H1 (cell line): ENCODE measurements around the gene SLC9A7. TPM values are rescaled to one million over a fixed set of nuclear protein-coding genes. Genes with fewer than 3 reads are reported as not detected.

Source experiments
- CTCF ChIA-PET: fragments of 300-600 bp; sonication (Branson Sonifier 250); formaldehyde crosslinking; loops from one replicate; lab custom pipeline; 2021; ENCODE audit not compliant: partially characterized antibody; lab: Charles Lee
- POLR2A ChIA-PET: fragments of 300-600 bp; sonication (Branson Sonifier 250); formaldehyde crosslinking; loops from one replicate; lab custom pipeline; 2021; ENCODE audit warnings: inconsistent platforms; ENCODE audit not compliant: partially characterized antibody; lab: Charles Lee
- DNase-seq, 2 experiments: peaks; one replicate each; pipeline versions ENCODE4 v3.0.0 to v3.0.0-alpha.2; 2010 to 2022; ENCODE audit warnings: low spot score in 2 of 2, low read depth in 1 of 2, mixed read lengths in 1 of 2
- FAIRE-seq: peaks from 2 replicates; lab custom pipeline; 2011; peaks lifted over from hg19 to GRCh38; lab: Jason Lieb, UNC
- H2AFZ ChIP-seq: 2 replicates; pipeline ENCODE4 v1.8.1; 2012; ENCODE audit warnings: low read length, inconsistent platforms
- H2AK5ac ChIP-seq: 2 replicates; pipeline ENCODE4 v1.6.1; 2013; ENCODE audit warnings: low read depth, low read length
- H2BK120ac ChIP-seq: replicated peaks from 2 replicates; pipeline ENCODE3; 2013; ENCODE audit warnings: low read depth, low read length, inconsistent platforms
- H2BK12ac ChIP-seq: 2 replicates; pipeline ENCODE4 v1.6.1; 2013; ENCODE audit warnings: low read depth, low read length
- H2BK15ac ChIP-seq: 2 replicates; pipeline ENCODE4 v1.6.1; 2013; ENCODE audit warnings: low read length
- H2BK20ac ChIP-seq: 2 replicates; pipeline ENCODE4 v1.6.1; 2013; ENCODE audit warnings: low read length
- H2BK5ac ChIP-seq: 2 replicates; pipeline ENCODE4 v1.6.1; 2013; ENCODE audit warnings: low read depth, low read length
- H3K14ac ChIP-seq: 2 replicates; pipeline ENCODE4 v1.6.1; 2013; ENCODE audit warnings: inconsistent platforms; ENCODE audit not compliant: insufficient read length
- H3K18ac ChIP-seq: 2 replicates; pipeline ENCODE4 v1.6.1; 2013; ENCODE audit warnings: low read length; ENCODE audit errors: extremely low read depth
- H3K23ac ChIP-seq: 2 replicates; pipeline ENCODE4 v1.6.1; 2013; ENCODE audit warnings: inconsistent platforms; ENCODE audit not compliant: insufficient read length
- H3K23me2 ChIP-seq: 2 replicates; pipeline ENCODE4 v1.6.1; 2013; ENCODE audit warnings: low read depth, low read length
- H3K27ac ChIP-seq: 2 replicates; pipeline ENCODE4 v1.6.1; 2011; ENCODE audit warnings: low read depth, low read length, inconsistent platforms
- H3K27me3 ChIP-seq, 4 experiments: replicated peaks in 1 of 4; 1 replicate in 1 of 4; 2 replicates in 3 of 4; pipeline versions ENCODE4 v1.6.1 to v1.8.1; 2011 to 2013; ENCODE audit warnings: low read length in 3 of 4, mild to moderate bottlenecking in 3 of 4, inconsistent platforms in 2 of 4, mixed read lengths in 2 of 4, moderate library complexity in 1 of 4; ENCODE audit not compliant: control insufficient read depth in 3 of 4, insufficient read depth in 3 of 4; ENCODE audit errors: extremely low read depth in 1 of 4
- H3K36me3 ChIP-seq, 4 experiments: 2 replicates each; pipeline versions ENCODE4 v1.6.1 to v1.8.1; 2011 to 2013; ENCODE audit warnings: mild to moderate bottlenecking in 4 of 4, low read length in 3 of 4, moderate library complexity in 2 of 4, control low read depth in 1 of 4, inconsistent platforms in 1 of 4; ENCODE audit not compliant: insufficient read depth in 4 of 4, control insufficient read depth in 2 of 4
- H3K4ac ChIP-seq: replicated peaks from 2 replicates; pipeline ENCODE3; 2013; ENCODE audit warnings: low read length, low read depth, mixed read lengths, inconsistent platforms; ENCODE audit not compliant: insufficient read length
- H3K4me1 ChIP-seq, 4 experiments: replicated peaks in 1 of 4; 1 replicate in 1 of 4; 2 replicates in 3 of 4; pipeline versions ENCODE4 v1.6.1 to v1.8.1; 2011 to 2013; ENCODE audit warnings: low read length in 3 of 4, inconsistent platforms in 2 of 4, mixed read lengths in 1 of 4; ENCODE audit not compliant: insufficient read depth in 4 of 4, control insufficient read depth in 3 of 4
- H3K4me2 ChIP-seq, 2 experiments: 2 replicates each; pipeline versions ENCODE4 v1.6.1 to v1.8.1; 2011 to 2013; ENCODE audit warnings: low read depth in 2 of 2, low read length in 2 of 2, control low read depth in 1 of 2, inconsistent platforms in 1 of 2, mild to moderate bottlenecking in 1 of 2; ENCODE audit not compliant: insufficient read depth in 1 of 2
- H3K4me3 ChIP-seq, 4 experiments: fragments of 200-600, 300-600 bp in 1 of 4; sonication (generic), shearing (Covaris generic), sonication (Bioruptor Twin) in 1 of 4; 2 replicates each; pipeline versions ENCODE4 v1.5.1 to v1.8.1; 2011 to 2016; ENCODE audit warnings: low read length in 4 of 4, low read depth in 3 of 4, control low read depth in 2 of 4, inconsistent platforms in 2 of 4, mild to moderate bottlenecking in 2 of 4, mixed read lengths in 1 of 4, moderate library complexity in 1 of 4; ENCODE audit not compliant: insufficient read depth in 2 of 4; ENCODE audit errors: extremely low read depth in 1 of 4
- H3K56ac ChIP-seq: replicated peaks from 2 replicates; pipeline ENCODE3; 2013; ENCODE audit warnings: low read depth, mild to moderate bottlenecking, mixed read lengths, low read length, inconsistent platforms; ENCODE audit not compliant: insufficient read length
- H3K79me1 ChIP-seq: 2 replicates; pipeline ENCODE4 v1.6.1; 2013; ENCODE audit warnings: low read depth, low read length, control low read depth
- H3K79me2 ChIP-seq, 2 experiments: 2 replicates each; pipeline versions ENCODE4 v1.6.1 to v1.8.1; 2012 to 2013; ENCODE audit warnings: low read length in 2 of 2, mild to moderate bottlenecking in 2 of 2, inconsistent platforms in 1 of 2; ENCODE audit not compliant: insufficient read depth in 2 of 2, control insufficient read depth in 1 of 2
- H3K9ac ChIP-seq, 4 experiments: replicated peaks in 1 of 4; 1 replicate in 1 of 4; 2 replicates in 3 of 4; pipeline versions ENCODE4 v1.6.1 to v1.8.1; 2011 to 2013; ENCODE audit warnings: low read depth in 3 of 4, low read length in 3 of 4, control low read depth in 2 of 4, mild to moderate bottlenecking in 2 of 4, moderate library complexity in 2 of 4, inconsistent platforms in 1 of 4; ENCODE audit errors: extremely low read depth in 1 of 4
- H3K9me3 ChIP-seq, 2 experiments: 2 replicates each; pipeline versions ENCODE4 v1.6.1 to v1.8.1; 2012 to 2013; ENCODE audit warnings: mild to moderate bottlenecking in 2 of 2, moderate library complexity in 2 of 2, control low read depth in 1 of 2, inconsistent platforms in 1 of 2, low read depth in 1 of 2, low read length in 1 of 2, mixed read lengths in 1 of 2; ENCODE audit not compliant: insufficient read depth in 2 of 2
- H4K20me1 ChIP-seq, 2 experiments: replicated peaks in 1 of 2; 2 replicates each; pipeline versions ENCODE3 to v1.8.1; 2011 to 2013; ENCODE audit warnings: inconsistent platforms in 2 of 2, low read length in 2 of 2, mild to moderate bottlenecking in 1 of 2; ENCODE audit not compliant: insufficient read depth in 2 of 2, control insufficient read depth in 1 of 2
- H4K5ac ChIP-seq: 2 replicates; pipeline ENCODE4 v1.6.1; 2013; ENCODE audit warnings: low read length, low read depth, mixed read lengths, inconsistent platforms; ENCODE audit not compliant: insufficient read length
- H4K8ac ChIP-seq: 2 replicates; pipeline ENCODE4 v1.8.0; 2013; ENCODE audit warnings: mild to moderate bottlenecking, moderate library complexity, low read length, inconsistent platforms; ENCODE audit not compliant: insufficient read depth; ENCODE audit errors: extremely low read depth
- H4K91ac ChIP-seq: replicated peaks from 2 replicates; pipeline ENCODE3; 2013; ENCODE audit warnings: low read length, mixed read lengths, inconsistent platforms; ENCODE audit not compliant: insufficient read length
- CBX8 ChIP-seq: fragments of 300-800, 300-1000 bp; sonication (generic); IDR thresholded peaks from 2 replicates; pipeline ENCODE4 v1.7.1; 2016; ENCODE audit warnings: low read depth, low read length, borderline replicate concordance
- CREB1 ChIP-seq: IDR thresholded peaks from 2 replicates; pipeline ENCODE4 v1.6.1; 2012; ENCODE audit warnings: inconsistent platforms
- CTBP2 ChIP-seq: IDR thresholded peaks from 2 replicates; pipeline ENCODE4 v1.7.0; 2011; ENCODE audit warnings: borderline replicate concordance, mild to moderate bottlenecking, moderate library complexity, mixed read lengths, low read length; ENCODE audit not compliant: insufficient read depth, insufficient read length
- EP300 ChIP-seq, 2 experiments: IDR thresholded peaks; 1 replicate in 1 of 2; 2 replicates in 1 of 2; pipeline ENCODE4 v1.6.1; 2011 to 2012; ENCODE audit warnings: low read depth in 2 of 2, low read length in 2 of 2, mild to moderate bottlenecking in 2 of 2, borderline replicate concordance in 1 of 2, inconsistent platforms in 1 of 2, moderate library complexity in 1 of 2
- JUN ChIP-seq: IDR thresholded peaks from 2 replicates; pipeline ENCODE4 v1.6.1; 2011; ENCODE audit warnings: low read depth, mild to moderate bottlenecking, improper control_type of control experiment, low read length
- MAFK ChIP-seq: IDR thresholded peaks from 2 replicates; pipeline ENCODE4 v1.6.1; 2012; ENCODE audit warnings: low read depth, mild to moderate bottlenecking, improper control_type of control experiment, low read length
- NANOG ChIP-seq: IDR thresholded peaks from 2 replicates; pipeline ENCODE4 v1.6.1; 2011; ENCODE audit warnings: low read length, low read depth, mild to moderate bottlenecking, inconsistent platforms; ENCODE audit not compliant: insufficient read depth, poor library complexity, severe bottlenecking
- PHF8 ChIP-seq: fragments of 200-600 bp; sonication (generic); conservative IDR thresholded peaks from 2 replicates; pipeline ENCODE4 v1.7.1; 2012; ENCODE audit warnings: low read depth, mild to moderate bottlenecking, inconsistent platforms, low read length, moderate library complexity
- POU5F1 ChIP-seq: IDR thresholded peaks from 2 replicates; pipeline ENCODE4 v1.6.1; 2011; ENCODE audit warnings: low read depth, mild to moderate bottlenecking, low read length, moderate library complexity
- RNF2 ChIP-seq: fragments of 200-900, 300-1000 bp; sonication (generic); IDR thresholded peaks from 2 replicates; pipeline ENCODE4 v1.7.1; 2016; ENCODE audit warnings: borderline replicate concordance, low read depth, mild to moderate bottlenecking, antibody characterized with exemption, low read length; ENCODE audit not compliant: poor library complexity, severe bottlenecking; ENCODE audit errors: missing control alignments
- SIX5 ChIP-seq: IDR thresholded peaks from 2 replicates; pipeline ENCODE4 v1.6.1; 2011; ENCODE audit warnings: mild to moderate bottlenecking, low read depth, low read length
- SP2 ChIP-seq: IDR thresholded peaks from 2 replicates; pipeline ENCODE4 v1.6.1; 2012; ENCODE audit warnings: mild to moderate bottlenecking, low read length, inconsistent platforms
- SRF ChIP-seq: IDR thresholded peaks from 2 replicates; pipeline ENCODE4 v1.6.1; 2011; ENCODE audit warnings: mild to moderate bottlenecking, low read depth, low read length, moderate library complexity
- WGBS, 2 experiments: shearing (Covaris generic) in 1 of 2; methylation state at CpG; one replicate each; pipeline versions ENCODE4 v1.1.6 to v1.1.7; 2013 to 2015; ENCODE audit warnings: low lambda C conversion rate in 2 of 2, mixed read lengths in 2 of 2, inconsistent platforms in 1 of 2, low coverage in 1 of 2, missing lambda C conversion rate in 1 of 2; ENCODE audit not compliant: insufficient replicate concordance in 2 of 2, insufficient coverage in 1 of 2, insufficient read length in 1 of 2; ENCODE audit errors: extremely low coverage in 1 of 2, missing lambda C conversion rate in 1 of 2; 5-methylcytosine and 5-hydroxymethylcytosine counted together
- polyA plus RNA-seq, 7 experiments: library from polyadenylated mRNA; depleted of rRNA in 3 of 7; stranded (reverse) in 5 of 7; unstranded in 2 of 7; fragments of >200 nt in 5 of 7; fragments of 200-250 nt in 2 of 7; gene quantifications; 1 replicate in 5 of 7; 2 replicates in 1 of 7; 4 replicates in 1 of 7; pipeline versions ENCODE4 v1.2.1 to v1.2.3, GENCODE V29; 2011 to 2013; ENCODE audit warnings: missing spikeins in 2 of 7, mixed read lengths in 2 of 7
- total RNA-seq: library from RNA; stranded (reverse); fragmentation: NEBNext Ultra II Directional; extraction: Animal tissue kit (Norgen Biotek cat#: 25700); gene quantifications from 2 replicates; pipeline ENCODE4 v1.2.1, GENCODE V29; 2021

SLC9A7 gene
- total and polyA plus RNA-seq, 2 of the 8 experiments (the other 6 are each of a cell fraction or from before 2014, with no cell fraction given): 6.7 to 17.2 TPM

GRCh38 chrX:46634577-46634976 lies 124.3 kb downstream of the SLC9A7 start:
- Histone ChIP-seq H3K56ac (no peak overlapping the region), H3K27ac (no peak overlapping the region), H3K9me3 (no peaks in the 10 kb centered on the region), H4K91ac (no peak overlapping the region), H3K27me3 (no peaks in the 10 kb centered on the region), H2BK120ac (no peak overlapping the region), H3K9ac (no peak overlapping the region), H3K4me3 (no peak overlapping the region), H2BK15ac (no peak overlapping the region), H3K4me1 (no peaks in the 10 kb centered on the region), H3K79me2 (no peaks in the 10 kb centered on the region), H2BK20ac (no peak overlapping the region), H3K23ac (no peak overlapping the region), H2BK12ac (no peak overlapping the region), H4K8ac (no peak overlapping the region), H4K5ac (no peak overlapping the region), H3K79me1 (no peaks in the 10 kb centered on the region), H4K20me1 (no peaks in the 10 kb centered on the region), H3K23me2 (no peaks in the 10 kb centered on the region), H3K14ac (no peak overlapping the region), H3K4me2 (no peak overlapping the region), H3K18ac (no peak overlapping the region), H3K4ac (no peak overlapping the region), H3K36me3 (peaks cover 0 to 5% (median 0%) of the 10 kb centered on the region in 4 experiments; a peak in 1 of 8 replicates), H2BK5ac (no peak overlapping the region), H2AK5ac (no peak overlapping the region), H2AFZ (no peak overlapping the region)
- no peak for FAIRE-seq
- WGBS, 2 experiments: 91% methylated on average over 3 of the region's 3 CpGs; no CpG with 5 or more reads in 1 of the 2 experiments
- TF ChIP-seq PHF8 (no peak), SRF (no peak), RNF2 (no peak), EP300 (IDR thresholded peaks at IDR 0.05; ENCODE audit: borderline replicate concordance in 1 of 2, low read depth in 2 of 2, low read length in 2 of 2) (no peak), SIX5 (no peak), CTBP2 (no peak), CREB1 (no peak), SP2 (no peak), POU5F1 (no peak), JUN (no peak), MAFK (no peak), NANOG (no peak), CBX8 (no peak)
- ChIA-PET POLR2A (no interaction called here), CTCF (no interaction called here)
- no peak for DNase-seq
